Mesenteric fat pad (tissue), 1 donor: ENCODE measurements around the gene CD200R1L. TPM values are rescaled to one million over a fixed set of nuclear protein-coding genes. Genes with fewer than 3 reads are reported as not detected.

Experiments
- DNase-seq: peaks from one replicate; pipeline ENCODE4 v3.0.0-alpha.2; 2020; ENCODE audit warnings: low spot score
- total RNA-seq: library from RNA; stranded (reverse); fragmentation: NEBNext Ultra II Directional; extraction: Animal tissue kit (Norgen Biotek cat#: 25700); gene quantifications from one replicate; pipeline ENCODE4 v1.2.1, GENCODE V29; 2021
- donor health status: DM: yes; HTN: yes; CAD: no.

Gene CD200R1L
- total RNA-seq, 1 donor from 2014 or later = not detected

- DNase-seq = no peak
Observed at GRCh38 chr3:112793326-112794081, 53.2 kb downstream of the CD200R1L start.

GRCh38 chr3:112791736-112792135, 54.9 kb downstream of the CD200R1L start:
- DNase-seq = no peak

- DNase-seq = no peak
Observed at GRCh38 chr3:112789787-112790186, 56.9 kb downstream of the CD200R1L start.

- DNase-seq = no peak
Observed at GRCh38 chr3:112786881-112787579, 59.6 kb downstream of the CD200R1L start.

GRCh38 chr3:112786002-112786590, 60.6 kb downstream of the CD200R1L start:
- no peak for DNase-seq

- no peak for DNase-seq
Observed at GRCh38 chr3:112785321-112786001, 61.2 kb downstream of the CD200R1L start.

GRCh38 chr3:112782491-112782890, 64.2 kb downstream of the CD200R1L start:
- DNase-seq = no peak

GRCh38 chr3:112781599-112781998, 65.1 kb downstream of the CD200R1L start:
- no peak for DNase-seq

- DNase-seq = no peak
Observed at GRCh38 chr3:112779558-112780480, 66.8 kb downstream of the CD200R1L start.

GRCh38 chr3:112779011-112779410, 67.7 kb downstream of the CD200R1L start:
- DNase-seq = no peak

- no peak for DNase-seq
Observed at GRCh38 chr3:112778353-112778948, 68.2 kb downstream of the CD200R1L start.

- DNase-seq = no peak
Observed at GRCh38 chr3:112777811-112778210, 68.9 kb downstream of the CD200R1L start.

GRCh38 chr3:112776836-112777235, 69.8 kb downstream of the CD200R1L start:
- no peak for DNase-seq

- no peak for DNase-seq
Observed at GRCh38 chr3:112776000-112776399, 70.7 kb downstream of the CD200R1L start.

- no peak for DNase-seq
Observed at GRCh38 chr3:112775011-112775742, 71.5 kb downstream of the CD200R1L start.

GRCh38 chr3:112774293-112774926, 72.3 kb downstream of the CD200R1L start:
- DNase-seq = no peak

GRCh38 chr3:112773864-112774263, 72.8 kb downstream of the CD200R1L start:
- DNase-seq = no peak

- DNase-seq = no peak
Observed at GRCh38 chr3:112770951-112771350, 75.7 kb downstream of the CD200R1L start.

GRCh38 chr3:112770032-112770626, 76.5 kb downstream of the CD200R1L start:
- DNase-seq = no peak
